Measurements from ENCODE around the gene RAB33A.

GRCh38 chrX:130158311-130158710 lies 13.5 kb upstream of the RAB33A start:
- TF ChIP-seq RAD21 (IDR thresholded peaks at IDR 0.05; ENCODE audit: low read depth) (no peak), EP300 (IDR thresholded peaks at IDR 0.05; ENCODE audit: borderline replicate concordance) (no peak)
- TF ChIP-seq, protein P1, sequence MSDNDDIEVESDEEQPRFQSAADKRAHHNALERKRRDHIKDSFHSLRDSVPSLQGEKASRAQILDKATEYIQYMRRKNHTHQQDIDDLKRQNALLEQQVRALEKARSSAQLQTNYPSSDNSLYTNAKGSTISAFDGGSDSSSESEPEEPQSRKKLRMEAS (IDR thresholded peaks at IDR 0.05) = no peak

Data from Ishikawa (cell line).